Calu3 (cell line): ENCODE measurements around the gene SLC39A11. TPM values are rescaled to one million over a fixed set of nuclear protein-coding genes. Genes with fewer than 3 reads are reported as not detected.

Source experiments
- BruUV-seq: library from RNA; stranded (reverse); fragments of 400-500 nt; replicated peaks from 2 replicates; lab custom pipeline; 2021; lab: Mats Ljungman, UMichigan
- CTCF ChIA-PET: fragments of 300-600 bp; sonication (Branson Sonifier 250); formaldehyde crosslinking; loops from one replicate; lab custom pipeline; 2022; ENCODE audit warnings: antibody characterized with exemption; lab: Charles Lee
- DNase-seq: peaks from one replicate; pipeline ENCODE4 v3.0.0; 2022
- H3K27ac Mint-ChIP-seq: one replicate; pipeline ENCODE4 v1.8.0; 2022; ENCODE audit warnings: mixed read lengths; ENCODE audit not compliant: unreplicated experiment
- H3K27me3 Mint-ChIP-seq: one replicate; pipeline ENCODE4 v1.8.0; 2022; ENCODE audit warnings: mixed read lengths; ENCODE audit not compliant: unreplicated experiment
- H3K36me3 Mint-ChIP-seq: one replicate; pipeline ENCODE4 v1.8.0; 2022; ENCODE audit warnings: mild to moderate bottlenecking, moderate library complexity, mixed read lengths; ENCODE audit not compliant: insufficient read depth, unreplicated experiment
- H3K4me1 Mint-ChIP-seq: one replicate; pipeline ENCODE4 v1.8.0; 2022; ENCODE audit warnings: mild to moderate bottlenecking, low read depth, mixed read lengths; ENCODE audit not compliant: unreplicated experiment
- H3K4me3 Mint-ChIP-seq: one replicate; pipeline ENCODE4 v1.8.0; 2022; ENCODE audit warnings: mild to moderate bottlenecking, low read depth, moderate library complexity, mixed read lengths; ENCODE audit not compliant: unreplicated experiment
- H3K9me3 Mint-ChIP-seq: one replicate; pipeline ENCODE4 v1.8.0; 2022; ENCODE audit warnings: low read depth, mixed read lengths; ENCODE audit not compliant: unreplicated experiment
- CTCF ChIP-seq: fragments of 200-600 bp; IDR thresholded peaks from one replicate; pipeline ENCODE4 v1.8.0; 2022; ENCODE audit warnings: antibody characterized with exemption; ENCODE audit not compliant: unreplicated experiment
- intact Hi-C: fragments of 100-400 bp; cut with micrococcal nuclease; formaldehyde crosslinking; loops from one replicate; pipeline ENCODE4 v1.10.0; 2022; ENCODE audit not compliant: unreplicated experiment
- total RNA-seq: library from RNA; stranded (reverse); gene quantifications from 2 replicates; pipeline ENCODE4 v1.2.3, GENCODE V29; 2022

SLC39A11 gene
- total RNA-seq, 1 experiment from 2014 or later, result 60.3 TPM

GRCh38 chr17:73057196-73057595 lies 35.3 kb downstream of the SLC39A11 start:
- Mint-ChIP-seq H3K4me1 (no peaks in the 10 kb centered on the region), H3K36me3 (no peaks in the 10 kb centered on the region), H3K27me3 (no peaks in the 10 kb centered on the region), H3K9me3 (no peaks in the 10 kb centered on the region), H3K27ac (no peak overlapping the region), H3K4me3 (no peak overlapping the region)
- DNase-seq, result no peak
- CTCF ChIA-PET, result no interaction called here
- intact Hi-C loops, result no loop called here
- no TSS peak for BruUV-seq
- TF ChIP-seq CTCF, result no peak

- intact Hi-C loops, result no loop called here
- no peaks in the 10 kb centered on the region for H3K27me3 Mint-ChIP-seq
Measured at GRCh38 chr17:73052923-73053322, 39.6 kb downstream of the SLC39A11 start.

GRCh38 chr17:73050797-73051196 lies 41.7 kb downstream of the SLC39A11 start:
- Mint-ChIP-seq H3K36me3 (no peaks in the 10 kb centered on the region), H3K27me3 (no peaks in the 10 kb centered on the region), H3K4me3 (no peak overlapping the region), H3K27ac (no peak overlapping the region), H3K9me3 (peaks cover 3% of the 10 kb centered on the region), H3K4me1 (no peaks in the 10 kb centered on the region)
- intact Hi-C loops, result no loop called here
- no peak for DNase-seq
- no TSS peak for BruUV-seq
- TF ChIP-seq CTCF, result no peak
- CTCF ChIA-PET, result no interaction called here

More at GRCh38 chr17:73052923-73053322, 39.6 kb downstream of the SLC39A11 start:
- no peak overlapping the region for H3K27ac Mint-ChIP-seq
- H3K9me3 Mint-ChIP-seq, result peaks cover 3% of the 10 kb centered on the region
- H3K36me3 Mint-ChIP-seq, result no peaks in the 10 kb centered on the region
- no peak for DNase-seq
- BruUV-seq, result no TSS peak
- H3K4me3 Mint-ChIP-seq, result no peak overlapping the region
- TF ChIP-seq CTCF, result no peak
- H3K4me1 Mint-ChIP-seq, result no peaks in the 10 kb centered on the region
- CTCF ChIA-PET, result no interaction called here

- no peak overlapping the region for H3K27ac Mint-ChIP-seq
- no TSS peak for BruUV-seq
- peaks cover 3% of the 10 kb centered on the region for H3K9me3 Mint-ChIP-seq
- no peak overlapping the region for H3K4me3 Mint-ChIP-seq
- no peak for DNase-seq
- TF ChIP-seq CTCF, result no peak
- no peaks in the 10 kb centered on the region for H3K4me1 Mint-ChIP-seq
- no peaks in the 10 kb centered on the region for H3K36me3 Mint-ChIP-seq
- H3K27me3 Mint-ChIP-seq, result no peaks in the 10 kb centered on the region
- intact Hi-C loops, result no loop called here
- CTCF ChIA-PET, result no interaction called here
Measured at GRCh38 chr17:73048170-73048569, 44.3 kb downstream of the SLC39A11 start.
